HCT116 (cell line): Measurements from ENCODE around the gene ARL17A. TPM values are rescaled to one million over a fixed set of nuclear protein-coding genes. Genes with fewer than 3 reads are reported as not detected.
"Not testable (repeated sequence)": the region's sequence is repeated elsewhere in the genome, so short reads cannot be mapped to it uniquely, and the experiment has no call there.

Experiments
- ATAC-seq: fragments of 200-7000 bp; cut with Tn5 transposase; 2 replicates; pipeline ENCODE4 v1.9.1; 2020; ENCODE audit warnings: mild to moderate bottlenecking, moderate library complexity
- BruUV-seq: library from RNA; stranded (reverse); fragments of 400-500 nt; replicated peaks from 2 replicates; lab custom pipeline; 2021; lab: Mats Ljungman, UMichigan
- CTCF ChIA-PET: fragments of 300-600 bp; sonication (Branson Sonifier 250); formaldehyde crosslinking; loops from one replicate; lab custom pipeline; 2021; ENCODE audit warnings: antibody characterized with exemption; lab: Charles Lee
- POLR2A ChIA-PET: fragments of 300-600, 350-600 bp; sonication (Branson Sonifier 250); formaldehyde crosslinking; loops from one replicate; lab custom pipeline; 2021; ENCODE audit warnings: antibody characterized with exemption; lab: Charles Lee
- RAD21 ChIA-PET, 2 experiments: fragments of 300-600 bp; sonication (Branson Sonifier 250); formaldehyde crosslinking; loops; one replicate each; lab custom pipeline; 2023; ENCODE audit warnings: low total read pairs in 2 of 2; ENCODE audit not compliant: uncharacterized antibody in 2 of 2, unreplicated experiment in 2 of 2, low non-redundant PET in 1 of 2; lab: Charles Lee
- DNase-seq: peaks from one replicate; pipeline ENCODE4 v3.0.0-alpha.2; 2010; ENCODE audit warnings: low read depth, low spot score
- H2AFZ ChIP-seq: fragments of 200-600 bp; shearing (Covaris generic), sonication (generic); 2 replicates; pipeline ENCODE4 v1.6.1; 2017; ENCODE audit warnings: low read depth, mixed run types, mixed read lengths, antibody characterized with exemption, low read length; ENCODE audit not compliant: poor library complexity, severe bottlenecking
- H3K27ac ChIP-seq: 2 replicates; pipeline ENCODE4 v1.5.1; 2012; ENCODE audit warnings: low read depth, low read length
- H3K27me3 ChIP-seq: fragments of 200-600 bp; sonication (generic); 2 replicates; pipeline ENCODE4 v1.6.1; 2016; ENCODE audit warnings: mixed run types, low read length, mixed read lengths; ENCODE audit not compliant: insufficient read depth
- H3K36me3 ChIP-seq, 2 experiments: fragments of 200-500 bp in 1 of 2; fragments of 200-600 bp in 1 of 2; sonication (Bioruptor generic) in 1 of 2; sonication (generic) in 1 of 2; 2 replicates each; pipeline versions ENCODE4 v1.5.1 to v1.6.1; 2014 to 2016; ENCODE audit warnings: low read length in 2 of 2, inconsistent platforms in 1 of 2, mixed read lengths in 1 of 2, mixed run types in 1 of 2; ENCODE audit not compliant: insufficient read depth in 2 of 2, control insufficient read depth in 1 of 2
- H3K4me1 ChIP-seq, 2 experiments: fragments of 200-600 bp in 1 of 2; sonication (generic) in 1 of 2; 2 replicates each; pipeline versions ENCODE4 v1.5.1 to v1.6.1; 2012 to 2017; ENCODE audit warnings: low read length in 2 of 2, inconsistent platforms in 1 of 2, mild to moderate bottlenecking in 1 of 2, mixed read lengths in 1 of 2, mixed run types in 1 of 2, moderate library complexity in 1 of 2; ENCODE audit not compliant: insufficient read depth in 2 of 2, control insufficient read depth in 1 of 2
- H3K4me2 ChIP-seq: fragments of 200-600 bp; sonication (generic); 2 replicates; pipeline ENCODE4 v1.6.1; 2017; ENCODE audit warnings: mixed run types, low read length, mixed read lengths
- H3K4me3 ChIP-seq, 2 experiments: fragments of 200-600 bp in 1 of 2; sonication (generic) in 1 of 2; replicated peaks in 1 of 2; 2 replicates each; pipeline ENCODE4 v1.5.1; 2011 to 2016; ENCODE audit warnings: low read length in 2 of 2, control low read depth in 1 of 2, low read depth in 1 of 2, mild to moderate bottlenecking in 1 of 2, mixed read lengths in 1 of 2, mixed run types in 1 of 2
- H3K79me2 ChIP-seq: fragments of 200-600 bp; sonication (generic); 2 replicates; pipeline ENCODE4 v1.6.1; 2017; ENCODE audit warnings: mild to moderate bottlenecking, mixed run types, low read length, moderate library complexity, mixed read lengths; ENCODE audit not compliant: insufficient read depth
- H3K9ac ChIP-seq: fragments of 200-600 bp; sonication (generic); 2 replicates; pipeline ENCODE4 v1.6.1; 2016; ENCODE audit warnings: low read length, mixed read lengths
- H3K9me2 ChIP-seq: fragments of 200-600 bp; sonication (generic), shearing (Covaris generic); 2 replicates; pipeline ENCODE4 v1.6.1; 2017; ENCODE audit warnings: mixed run types, mild to moderate bottlenecking, moderate library complexity; ENCODE audit not compliant: insufficient read depth
- H3K9me3 ChIP-seq, 2 experiments: fragments of 200-500 bp in 1 of 2; fragments of 200-600 bp in 1 of 2; sonication (Bioruptor generic) in 1 of 2; sonication (generic) in 1 of 2; 2 replicates each; pipeline ENCODE4 v1.6.1; 2014 to 2017; ENCODE audit warnings: low read length in 2 of 2, mixed read lengths in 2 of 2, inconsistent platforms in 1 of 2, low read depth in 1 of 2, mild to moderate bottlenecking in 1 of 2, mixed run types in 1 of 2, moderate library complexity in 1 of 2; ENCODE audit not compliant: control insufficient read depth in 1 of 2, insufficient read depth in 1 of 2
- H4K20me1 ChIP-seq: fragments of 200-600 bp; sonication (generic), shearing (Covaris generic); 2 replicates; pipeline ENCODE4 v1.6.1; 2017; ENCODE audit warnings: mixed run types, mild to moderate bottlenecking, moderate library complexity; ENCODE audit not compliant: insufficient read depth
- intact Hi-C: fragments of 100-400 bp; cut with micrococcal nuclease; formaldehyde crosslinking; loops from 2 replicates; pipeline ENCODE4 v1.10.0; 2022
- total RNA-seq: library from RNA; stranded (reverse); gene quantifications from one replicate; pipeline ENCODE4 v1.2.1, GENCODE V29; 2021; ENCODE audit not compliant: unreplicated experiment

The ARL17A gene
- total RNA-seq, 1 experiment from 2014 or later: 15.1 TPM

DNA sequence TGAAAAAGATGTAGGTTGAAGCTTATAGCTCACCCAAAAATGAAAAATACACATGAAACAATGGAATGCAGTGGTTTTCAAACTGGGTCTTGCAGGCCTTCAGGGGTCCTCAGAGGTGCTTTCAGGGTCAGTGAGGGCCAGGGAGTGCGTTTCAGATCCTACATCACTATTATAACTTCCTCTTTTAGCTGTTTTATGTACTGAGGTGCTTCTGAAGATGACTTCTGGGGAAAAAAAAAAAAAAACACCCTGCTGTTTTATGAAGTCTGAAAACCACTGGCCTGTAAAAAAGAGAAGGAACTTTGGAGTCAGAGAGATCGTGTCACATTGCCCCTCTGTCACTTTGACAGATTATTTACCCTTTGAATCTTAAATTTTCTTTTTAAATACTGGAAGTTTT lies 103.9 kb downstream of the ARL17A start:
- H4K20me1 ChIP-seq, H3K4me2 ChIP-seq, CTCF ChIA-PET, H3K79me2 ChIP-seq, H3K9ac ChIP-seq, H3K9me3 ChIP-seq, H3K4me1 ChIP-seq, H3K9me2 ChIP-seq, BruUV-seq, ATAC-seq, POLR2A ChIA-PET, intact Hi-C loops, RAD21 ChIA-PET, H3K27me3 ChIP-seq, H3K27ac ChIP-seq, H3K36me3 ChIP-seq, H2AFZ ChIP-seq, DNase-seq, H3K4me3 ChIP-seq: not testable (repeated sequence)

GRCh38 chr17:46474489-46474888 lies 105.0 kb downstream of the ARL17A start:
- H3K9ac ChIP-seq, H3K4me3 ChIP-seq, H3K27ac ChIP-seq, H3K36me3 ChIP-seq, RAD21 ChIA-PET, H3K4me2 ChIP-seq, CTCF ChIA-PET, BruUV-seq, ATAC-seq, intact Hi-C loops, H3K27me3 ChIP-seq, H2AFZ ChIP-seq, POLR2A ChIA-PET, H3K9me3 ChIP-seq, H3K4me1 ChIP-seq, DNase-seq, H3K9me2 ChIP-seq, H4K20me1 ChIP-seq, H3K79me2 ChIP-seq: not testable (repeated sequence)

- intact Hi-C loops, RAD21 ChIA-PET: not testable (repeated sequence)
Measured at GRCh38 chr17:46467618-46468017, 111.9 kb downstream of the ARL17A start.

More at GRCh38 chr17:46467618-46468017, 111.9 kb downstream of the ARL17A start:
- H3K9me2 ChIP-seq, H3K9ac ChIP-seq, H3K4me1 ChIP-seq, H3K4me2 ChIP-seq, BruUV-seq, H3K9me3 ChIP-seq, H3K36me3 ChIP-seq, DNase-seq, H2AFZ ChIP-seq, H4K20me1 ChIP-seq, H3K27ac ChIP-seq, H3K79me2 ChIP-seq, POLR2A ChIA-PET, CTCF ChIA-PET, H3K4me3 ChIP-seq, H3K27me3 ChIP-seq, ATAC-seq: not testable (repeated sequence)

Other genes with a start within 250 kb of the ARL17A start
- gene ARL17B, start 217.9 kb downstream of the ARL17A start, total RNA-seq: 20.9 TPM
- 6.8 TPM for gene LRRC37A2, start 67.2 kb downstream of the ARL17A start, total RNA-seq
- gene NSF, start 11.0 kb upstream of the ARL17A start, total RNA-seq: 61.1 TPM
- 5.5 TPM for gene WNT3, start 239.0 kb upstream of the ARL17A start, total RNA-seq